SK-N-SH (cell line): Measurements from ENCODE around the gene KIFC3. TPM values are rescaled to one million over a fixed set of nuclear protein-coding genes. Genes with fewer than 3 reads are reported as not detected.

Experiments
- CTCF ChIA-PET: fragments of 300-600, 350-600 bp; formaldehyde crosslinking; extraction: SDS; loops from one replicate; lab custom pipeline; 2021; lab: Yijun Ruan, JAX
- POLR2A ChIA-PET: fragments of 350-600 bp; sonication (Branson Sonifier 250); formaldehyde crosslinking; extraction: SDS; loops from one replicate; lab custom pipeline; 2020; ENCODE audit warnings: antibody characterized with exemption, inconsistent platforms; lab: Yijun Ruan, JAX
- DNase-seq: peaks from one replicate; pipeline ENCODE4 v3.0.0; 2012
- H2AFZ ChIP-seq: fragments of 200-600 bp; sonication (generic); 2 replicates; pipeline ENCODE4 v1.8.1; 2016; ENCODE audit warnings: antibody characterized with exemption, mild to moderate bottlenecking, low read depth
- H3F3A ChIP-seq: fragments of 200-600 bp; sonication (generic); replicated peaks from 2 replicates; pipeline ENCODE3; 2016; ENCODE audit warnings: antibody characterized with exemption, mild to moderate bottlenecking; ENCODE audit not compliant: insufficient read depth
- H3K27ac ChIP-seq, 2 experiments: fragments of 200-500 bp in 1 of 2; fragments of 200-600 bp in 1 of 2; sonication (Bioruptor generic) in 1 of 2; sonication (generic), shearing (Covaris generic) in 1 of 2; 2 replicates each; pipeline versions ENCODE4 v1.5.1 to v1.6.1; 2014 to 2016; ENCODE audit warnings: low read depth in 2 of 2, inconsistent platforms in 1 of 2, low read length in 1 of 2, mild to moderate bottlenecking in 1 of 2, mixed read lengths in 1 of 2
- H3K27me3 ChIP-seq: fragments of 200-600 bp; sonication (generic), shearing (Covaris generic); 2 replicates; pipeline ENCODE4 v1.6.1; 2016; ENCODE audit warnings: mixed run types; ENCODE audit not compliant: insufficient read depth
- H3K36me3 ChIP-seq, 2 experiments: fragments of 200-500 bp in 1 of 2; fragments of 200-600 bp in 1 of 2; sonication (Bioruptor generic) in 1 of 2; sonication (generic) in 1 of 2; replicated peaks in 1 of 2; 2 replicates each; pipeline versions ENCODE3 to v1.5.1; 2014 to 2016; ENCODE audit warnings: low read length in 1 of 2, mild to moderate bottlenecking in 1 of 2; ENCODE audit not compliant: insufficient read depth in 2 of 2, control insufficient read depth in 1 of 2
- H3K4me1 ChIP-seq, 2 experiments: fragments of 200-500 bp in 1 of 2; fragments of 200-600 bp in 1 of 2; sonication (Bioruptor generic) in 1 of 2; sonication (generic), shearing (Covaris generic) in 1 of 2; 2 replicates each; pipeline versions ENCODE4 v1.5.1 to v1.6.1; 2014 to 2016; ENCODE audit warnings: low read depth in 1 of 2, low read length in 1 of 2, mixed run types in 1 of 2; ENCODE audit not compliant: insufficient read depth in 2 of 2, control insufficient read depth in 1 of 2
- H3K4me2 ChIP-seq: fragments of 200-600 bp; sonication (generic), shearing (Covaris generic); 2 replicates; pipeline ENCODE4 v1.6.1; 2017; ENCODE audit warnings: mixed run types
- H3K4me3 ChIP-seq, 2 experiments: fragments of 200-500 bp in 1 of 2; fragments of 200-600 bp in 1 of 2; sonication (Bioruptor generic) in 1 of 2; sonication (generic), shearing (Covaris generic) in 1 of 2; 2 replicates each; pipeline versions ENCODE4 v1.5.1 to v1.8.1; 2014 to 2016; ENCODE audit warnings: low read depth in 2 of 2, inconsistent platforms in 1 of 2, low read length in 1 of 2, mild to moderate bottlenecking in 1 of 2, mixed read lengths in 1 of 2, moderate library complexity in 1 of 2
- H3K79me2 ChIP-seq: fragments of 200-600 bp; sonication (generic); 2 replicates; pipeline ENCODE4 v1.8.1; 2017; ENCODE audit warnings: mild to moderate bottlenecking; ENCODE audit not compliant: insufficient read depth
- H3K9ac ChIP-seq: fragments of 200-600 bp; sonication (generic); 2 replicates; pipeline ENCODE4 v1.6.1; 2017; ENCODE audit warnings: mixed run types
- H3K9me2 ChIP-seq: fragments of 200-600 bp; sonication (generic); 2 replicates; pipeline ENCODE4 v1.6.1; 2017; ENCODE audit warnings: mixed run types
- H3K9me3 ChIP-seq: fragments of 200-600 bp; sonication (generic); 2 replicates; pipeline ENCODE4 v1.6.1; 2017; ENCODE audit warnings: mixed run types, mild to moderate bottlenecking, moderate library complexity
- H4K20me1 ChIP-seq: fragments of 200-600 bp; sonication (generic); 2 replicates; pipeline ENCODE4 v1.6.1; 2017; ENCODE audit warnings: mild to moderate bottlenecking, mixed run types; ENCODE audit not compliant: insufficient read depth
- CHD2 ChIP-seq: fragments of 150-350 bp; IDR thresholded peaks from 2 replicates; pipeline ENCODE4 v1.6.1; 2018; ENCODE audit warnings: low read length; ENCODE audit not compliant: partially characterized antibody
- EP300 ChIP-seq, 2 experiments: IDR thresholded peaks; 2 replicates each; pipeline versions ENCODE4 v1.4.0 to v1.6.1; 2012; ENCODE audit warnings: borderline replicate concordance in 1 of 2, low read depth in 1 of 2, low read length in 1 of 2
- FOSL2 ChIP-seq: IDR thresholded peaks from 2 replicates; pipeline ENCODE4 v1.4.0; 2012; ENCODE audit warnings: low read depth, mild to moderate bottlenecking, moderate library complexity, borderline replicate concordance
- FOXM1 ChIP-seq: IDR thresholded peaks from 2 replicates; pipeline ENCODE4 v1.4.0; 2012; ENCODE audit warnings: low read depth, mild to moderate bottlenecking
- GABPA ChIP-seq: IDR thresholded peaks from 2 replicates; pipeline ENCODE4 v1.4.0; 2012; ENCODE audit warnings: low read depth, mild to moderate bottlenecking
- GATA2 ChIP-seq: sonication (generic); formaldehyde crosslinking; IDR thresholded peaks from 2 replicates; pipeline ENCODE4 v1.5.0; 2020; ENCODE audit warnings: mild to moderate bottlenecking, missing genetic modification reagents
- IRF3 ChIP-seq: fragments of 150-350 bp; IDR thresholded peaks from 2 replicates; pipeline ENCODE4 v1.6.1; 2016; ENCODE audit warnings: mild to moderate bottlenecking, low read depth, low read length
- MEF2A ChIP-seq: IDR thresholded peaks from 2 replicates; pipeline ENCODE4 v1.4.0; 2012; ENCODE audit warnings: low read depth, borderline replicate concordance
- NFIC ChIP-seq: IDR thresholded peaks from 2 replicates; pipeline ENCODE4 v1.4.0; 2012; ENCODE audit warnings: borderline replicate concordance
- PBX3 ChIP-seq: IDR thresholded peaks from 2 replicates; pipeline ENCODE4; 2012
- POLR2AphosphoS5 ChIP-seq: IDR thresholded peaks from 2 replicates; pipeline ENCODE4 v1.6.1; 2012; ENCODE audit warnings: low read depth, low read length
- RAD21 ChIP-seq: IDR thresholded peaks from 2 replicates; pipeline ENCODE4 v1.6.1; 2012; ENCODE audit warnings: mild to moderate bottlenecking, low read length
- REST ChIP-seq: IDR thresholded peaks from 2 replicates; pipeline ENCODE4 v1.6.1; 2012; ENCODE audit warnings: mild to moderate bottlenecking, low read depth, low read length, moderate library complexity
- RXRA ChIP-seq: IDR thresholded peaks from 2 replicates; pipeline ENCODE4 v1.4.0; 2012; ENCODE audit warnings: low read depth, mild to moderate bottlenecking, borderline replicate concordance
- YY1 ChIP-seq: IDR thresholded peaks from 2 replicates; pipeline ENCODE4 v1.4.0; 2012; ENCODE audit warnings: low read depth, mild to moderate bottlenecking
- WGBS: methylation state at CpG from one replicate; pipeline ENCODE4 v1.1.6; 2017; ENCODE audit warnings: low lambda C conversion rate; 5-methylcytosine and 5-hydroxymethylcytosine counted together
- polyA plus RNA-seq, 3 experiments: library from polyadenylated mRNA; depleted of rRNA; stranded (reverse); fragments of >200 nt; gene quantifications; 2 replicates each; pipeline ENCODE4 v1.2.3, GENCODE V29; 2012
- TF ChIP-seq, protein P1 (sequence below): IDR thresholded peaks from 2 replicates; pipeline ENCODE4 v1.4.0; 2012; ENCODE audit warnings: low read depth, borderline replicate concordance

KIFC3 gene
- polyA plus RNA-seq, 1 of the 3 experiments (the other 2 are of a cell fraction): 65.4 TPM

GRCh38 chr16:57810197-57811031 lies 8.1 kb upstream of the KIFC3 start:
- no peak for DNase-seq
- ChIA-PET CTCF (interaction anchor here (0.8 to 1.5 kb wide), 3 partner anchors 18 to 54 kb away, joined by 3 to 4 read pairs (median 3); no protein-coding TSS in a partner anchor), POLR2A (no interaction called here)
- WGBS: 68% methylated on average over 6 of the region's 14 CpGs
- Histone ChIP-seq H3K4me3 (no peak overlapping the region), H3K79me2 (no peaks in the 10 kb centered on the region), H3K4me1 (peaks cover 8 to 22% of the 10 kb centered on the region in 2 experiments; a peak in 3 of 4 replicates), H3K9ac (no peak overlapping the region), H3K27ac (no peak overlapping the region), H3F3A (peaks cover 8% of the 10 kb centered on the region), H3K9me3 (no peaks in the 10 kb centered on the region), H3K36me3 (no peaks in the 10 kb centered on the region), H3K9me2 (no peaks in the 10 kb centered on the region), H3K27me3 (no peaks in the 10 kb centered on the region), H2AFZ (no peak overlapping the region), H4K20me1 (no peaks in the 10 kb centered on the region), H3K4me2 (no peak overlapping the region)
- TF ChIP-seq YY1: no peak
- TF ChIP-seq IRF3: no peak
- no peak for TF ChIP-seq FOSL2
- TF ChIP-seq POLR2AphosphoS5: no peak
- TF ChIP-seq, protein P1, sequence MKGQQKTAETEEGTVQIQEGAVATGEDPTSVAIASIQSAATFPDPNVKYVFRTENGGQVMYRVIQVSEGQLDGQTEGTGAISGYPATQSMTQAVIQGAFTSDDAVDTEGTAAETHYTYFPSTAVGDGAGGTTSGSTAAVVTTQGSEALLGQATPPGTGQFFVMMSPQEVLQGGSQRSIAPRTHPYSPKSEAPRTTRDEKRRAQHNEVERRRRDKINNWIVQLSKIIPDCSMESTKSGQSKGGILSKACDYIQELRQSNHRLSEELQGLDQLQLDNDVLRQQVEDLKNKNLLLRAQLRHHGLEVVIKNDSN: no peak
- no peak for TF ChIP-seq RAD21
- no peak for TF ChIP-seq GABPA
- no peak for TF ChIP-seq REST
- TF ChIP-seq FOXM1: no peak
- TF ChIP-seq CHD2: no peak
- TF ChIP-seq GATA2 (CRISPR knock-in tag): no peak
- TF ChIP-seq RXRA: no peak
- TF ChIP-seq EP300 (IDR thresholded peaks at IDR 0.05; ENCODE audit: borderline replicate concordance in 1 of 2, low read depth in 1 of 2, low read length in 1 of 2): no peak
- no peak for TF ChIP-seq MEF2A
- no peak for TF ChIP-seq PBX3
- no peak for TF ChIP-seq NFIC
